ENCODE data around the gene AP1S3.

The AP1S3 gene

GRCh38 chr2:223884399-223884798, 47.0 kb upstream of the AP1S3 start:
- Histone ChIP-seq H3K4me1 (ENCODE audit: low read length) (no peaks in the 10 kb centered on the region), H3F3A (ENCODE audit: insufficient read depth, low read length) (no peaks in the 10 kb centered on the region), H3K27ac (ENCODE audit: low read length) (no peak overlapping the region), H3K9ac (ENCODE audit: low read length) (no peak overlapping the region), H3K4me2 (ENCODE audit: low read depth, low read length) (no peak overlapping the region), H3K27me3 (replicated peaks; ENCODE audit: insufficient read depth, low read length) (no peaks in the 10 kb centered on the region), H3K4me3 (ENCODE audit: low read length) (no peak overlapping the region), H3K79me2 (ENCODE audit: low read length) (no peaks in the 10 kb centered on the region), H3K9me3 (replicated peaks; ENCODE audit: insufficient read depth, low read length) (no peaks in the 10 kb centered on the region), H3K9me2 (replicated peaks; ENCODE audit: insufficient read depth, low read length) (no peaks in the 10 kb centered on the region), H3K36me3 (replicated peaks; ENCODE audit: insufficient read depth, low read length) (no peaks in the 10 kb centered on the region; the same call in 1 of the 2 replicates), H4K20me1 (ENCODE audit: insufficient read depth, low read length) (no peaks in the 10 kb centered on the region), H2AFZ (ENCODE audit: low read length) (no peak overlapping the region)
- DNase-seq, result no peak
- no peak for TF ChIP-seq EZH2phosphoT487 (IDR thresholded peaks at IDR 0.05; ENCODE audit: low read length)
- TF ChIP-seq EZH2 (optimal IDR thresholded peaks at IDR 0.05; ENCODE audit: low read depth, low read length), result no peak
- TF ChIP-seq CTCF (IDR thresholded peaks at IDR 0.05; ENCODE audit: low read length), result no peak

GRCh38 chr2:223882715-223883114, 45.3 kb upstream of the AP1S3 start:
- H3K9ac ChIP-seq (ENCODE audit: low read length), result no peak overlapping the region
- H3K79me2 ChIP-seq (ENCODE audit: low read length), result no peaks in the 10 kb centered on the region
- no peaks in the 10 kb centered on the region for H3F3A ChIP-seq (ENCODE audit: insufficient read depth, low read length)
- H3K4me1 ChIP-seq (ENCODE audit: low read length), result no peaks in the 10 kb centered on the region
- H3K4me3 ChIP-seq (ENCODE audit: low read length), result no peak overlapping the region
- TF ChIP-seq EZH2 (optimal IDR thresholded peaks at IDR 0.05; ENCODE audit: low read depth, low read length), result no peak
- no peak for TF ChIP-seq EZH2phosphoT487 (IDR thresholded peaks at IDR 0.05; ENCODE audit: low read length)
- TF ChIP-seq CTCF (IDR thresholded peaks at IDR 0.05; ENCODE audit: low read length), result no peak
- no peaks in the 10 kb centered on the region for H3K27me3 ChIP-seq (replicated peaks; ENCODE audit: insufficient read depth, low read length)
- H3K4me2 ChIP-seq (ENCODE audit: low read depth, low read length), result no peak overlapping the region
- no peak overlapping the region for H2AFZ ChIP-seq (ENCODE audit: low read length)
- no peak for DNase-seq
- H3K9me3 ChIP-seq (replicated peaks; ENCODE audit: insufficient read depth, low read length), result no peaks in the 10 kb centered on the region
- no peaks in the 10 kb centered on the region; the same call in 1 of the 2 replicates for H3K36me3 ChIP-seq (replicated peaks; ENCODE audit: insufficient read depth, low read length)
- no peak overlapping the region for H3K27ac ChIP-seq (ENCODE audit: low read length)
- H4K20me1 ChIP-seq (ENCODE audit: insufficient read depth, low read length), result no peaks in the 10 kb centered on the region
- H3K9me2 ChIP-seq (replicated peaks; ENCODE audit: insufficient read depth, low read length), result no peaks in the 10 kb centered on the region

GRCh38 chr2:223880796-223881195, 43.4 kb upstream of the AP1S3 start:
- Histone ChIP-seq H3K4me1 (ENCODE audit: low read length) (no peaks in the 10 kb centered on the region), H3K27ac (ENCODE audit: low read length) (no peak overlapping the region), H3K9ac (ENCODE audit: low read length) (no peak overlapping the region)

More at GRCh38 chr2:223880796-223881195, 43.4 kb upstream of the AP1S3 start:
- no peak for DNase-seq
- Histone ChIP-seq H3K9me2 (replicated peaks; ENCODE audit: insufficient read depth, low read length) (no peaks in the 10 kb centered on the region), H4K20me1 (ENCODE audit: insufficient read depth, low read length) (no peaks in the 10 kb centered on the region), H3K4me3 (ENCODE audit: low read length) (no peak overlapping the region), H3K36me3 (replicated peaks; ENCODE audit: insufficient read depth, low read length) (no peaks in the 10 kb centered on the region; the same call in 1 of the 2 replicates), H3K79me2 (ENCODE audit: low read length) (no peaks in the 10 kb centered on the region), H3K27me3 (replicated peaks; ENCODE audit: insufficient read depth, low read length) (no peaks in the 10 kb centered on the region), H3K9me3 (replicated peaks; ENCODE audit: insufficient read depth, low read length) (no peaks in the 10 kb centered on the region), H3F3A (ENCODE audit: insufficient read depth, low read length) (no peaks in the 10 kb centered on the region), H3K4me2 (ENCODE audit: low read depth, low read length) (no peak overlapping the region), H2AFZ (ENCODE audit: low read length) (no peak overlapping the region)
- TF ChIP-seq EZH2 (optimal IDR thresholded peaks at IDR 0.05; ENCODE audit: low read depth, low read length) (no peak), EZH2phosphoT487 (IDR thresholded peaks at IDR 0.05; ENCODE audit: low read length) (no peak), CTCF (IDR thresholded peaks at IDR 0.05; ENCODE audit: low read length) (no peak)

Measured in MM.1S (cell line).